HL-60 (cell line): ENCODE measurements around the gene SORBS2.

Experiments used
- DNase-seq, 2 experiments: peaks; one replicate each; pipeline ENCODE4 v3.0.0-alpha.2; 2010 to 2020; ENCODE audit warnings: low read depth in 1 of 2, low spot score in 1 of 2
- H3K27ac ChIP-seq: fragments of 250-450 bp; sonication (Bioruptor Pico); replicated peaks from 2 replicates; pipeline ENCODE4 v1.5.1; 2020; ENCODE audit warnings: mild to moderate bottlenecking, moderate library complexity
- H3K27me3 ChIP-seq: fragments of 250-450 bp; sonication (Bioruptor Pico); 2 replicates; pipeline ENCODE4 v1.5.1; 2021; ENCODE audit warnings: mild to moderate bottlenecking, moderate library complexity; ENCODE audit not compliant: insufficient read depth, poor library complexity, severe bottlenecking
- H3K4me3 ChIP-seq: replicated peaks from 2 replicates; pipeline ENCODE4 v1.5.1; 2011; ENCODE audit warnings: mild to moderate bottlenecking, control low read depth, low read length; ENCODE audit not compliant: insufficient read depth
- CTCF ChIP-seq: IDR thresholded peaks from one replicate; pipeline ENCODE4 v1.5.1; 2011; ENCODE audit warnings: low read length, control low read depth, inconsistent platforms; ENCODE audit not compliant: insufficient read depth
- GABPA ChIP-seq: IDR thresholded peaks from 2 replicates; pipeline ENCODE4 v1.6.1; 2012; ENCODE audit warnings: low read depth
- POLR2AphosphoS5 ChIP-seq: IDR thresholded peaks from 2 replicates; pipeline ENCODE4 v1.6.1; 2012; ENCODE audit warnings: low read depth
- REST ChIP-seq: IDR thresholded peaks from 2 replicates; pipeline ENCODE4 v1.6.1; 2012; ENCODE audit warnings: low read depth; ENCODE audit not compliant: insufficient replicate concordance
- SPI1 ChIP-seq: IDR thresholded peaks from 2 replicates; pipeline ENCODE4 v1.6.1; 2012; ENCODE audit warnings: low read depth, mild to moderate bottlenecking, borderline replicate concordance

The SORBS2 gene

GRCh38 chr4:185774845-185775680 lies 36.9 kb downstream of the SORBS2 start:
- Histone ChIP-seq H3K27ac (no peak overlapping the region), H3K27me3 (no peaks in the 10 kb centered on the region), H3K4me3 (no peak overlapping the region)
- DNase-seq, result no peak
- TF ChIP-seq SPI1 (no peak), REST (no peak), GABPA (no peak), CTCF (no peak), POLR2AphosphoS5 (no peak)

- DNase-seq, result no peak
- H3K27ac ChIP-seq, result no peak overlapping the region
- no peaks in the 10 kb centered on the region for H3K27me3 ChIP-seq
- TF ChIP-seq SPI1, result no peak
- no peak for TF ChIP-seq POLR2AphosphoS5
- TF ChIP-seq REST, result no peak
- TF ChIP-seq CTCF, result no peak
- TF ChIP-seq GABPA, result no peak
- H3K4me3 ChIP-seq, result no peak overlapping the region
These were observed 37.8 kb downstream of the SORBS2 start for GRCh38 chr4:185774131-185774653.

- no peak for DNase-seq
- TF ChIP-seq CTCF, result no peak
- no peak for TF ChIP-seq POLR2AphosphoS5
- no peak for TF ChIP-seq GABPA
- no peak for TF ChIP-seq REST
- no peak for TF ChIP-seq SPI1
- Histone ChIP-seq H3K27ac (no peak overlapping the region), H3K4me3 (no peak overlapping the region), H3K27me3 (no peaks in the 10 kb centered on the region)
These were observed 38.6 kb downstream of the SORBS2 start for GRCh38 chr4:185773419-185773818.
